Left ventricle myocardium inferior (tissue), 1 donor: Measurements from ENCODE around the gene RANBP1. TPM values are rescaled to one million over a fixed set of nuclear protein-coding genes. Genes with fewer than 3 reads are reported as not detected.

ENCODE experiments used
- DNase-seq: peaks from one replicate; pipeline ENCODE4 v3.0.0-alpha.2; 2020
- H3K27ac ChIP-seq: fragments of 200-600 bp; replicated peaks from 2 replicates; pipeline ENCODE4 v1.8.0; 2021
- H3K27me3 ChIP-seq: fragments of 200-600 bp; 2 replicates; pipeline ENCODE4 v1.8.0; 2021; ENCODE audit warnings: low read depth
- H3K36me3 ChIP-seq: fragments of 200-600 bp; 2 replicates; pipeline ENCODE4 v1.8.0; 2021
- H3K4me1 ChIP-seq: fragments of 200-600 bp; 2 replicates; pipeline ENCODE4 v1.8.0; 2021
- H3K4me3 ChIP-seq: fragments of 200-600 bp; 2 replicates; pipeline ENCODE4 v1.8.0; 2021; ENCODE audit warnings: mild to moderate bottlenecking, moderate library complexity
- H3K9me3 ChIP-seq: fragments of 200-600 bp; replicated peaks from 2 replicates; pipeline ENCODE4 v1.8.0; 2021
- CTCF ChIP-seq: fragments of 200-600 bp; IDR thresholded peaks from 2 replicates; pipeline ENCODE4 v1.8.0; 2021; ENCODE audit warnings: antibody characterized with exemption, mild to moderate bottlenecking, borderline replicate concordance
- intact Hi-C: fragments of 100-400 bp; cut with micrococcal nuclease; formaldehyde crosslinking; loops from one replicate; pipeline ENCODE4 v1.11.0; 2022
- total RNA-seq: library from RNA; stranded (reverse); fragmentation: NEBNext Ultra II Directional; extraction: Animal tissue kit (Norgen Biotek cat#: 25700); gene quantifications from one replicate; pipeline ENCODE4 v1.2.1, GENCODE V29; 2021
- donor health status: DM: no; HTN: yes; CAD: no; lungs with severe emphysema.

The RANBP1 gene
- total RNA-seq, 1 donor from 2014 or later: 39.6 TPM

GRCh38 chr22:20071524-20071972 is 44.4 kb upstream of the RANBP1 start:
- Histone ChIP-seq H3K9me3 (no peaks in the 10 kb centered on the region), H3K27ac (no peak overlapping the region), H3K36me3 (no peaks in the 10 kb centered on the region), H3K27me3 (no peaks in the 10 kb centered on the region), H3K4me1 (no peaks in the 10 kb centered on the region), H3K4me3 (no peak overlapping the region)
- intact Hi-C loops: no loop called here
- DNase-seq: no peak
- no peak for TF ChIP-seq CTCF

- H3K4me1 ChIP-seq: peaks cover 21% of the 10 kb centered on the region
- DNase-seq: no peak
- intact Hi-C loops: no loop called here
- no peaks in the 10 kb centered on the region for H3K9me3 ChIP-seq
- no peak overlapping the region for H3K4me3 ChIP-seq
- no peak for TF ChIP-seq CTCF
- no peak overlapping the region for H3K27ac ChIP-seq
- H3K27me3 ChIP-seq: no peaks in the 10 kb centered on the region
- H3K36me3 ChIP-seq: no peaks in the 10 kb centered on the region
These were observed 39.2 kb upstream of the RANBP1 start for GRCh38 chr22:20076627-20077172.

- Histone ChIP-seq H3K27me3 (no peaks in the 10 kb centered on the region), H3K27ac (peak within 1 kb of the TSS; percentile 96), H3K4me1 (peaks cover 53% of the 10 kb centered on the region), H3K36me3 (no peaks in the 10 kb centered on the region), H3K4me3 (peak within 1 kb of the TSS; percentile 93), H3K9me3 (no peaks in the 10 kb centered on the region)
- intact Hi-C loops: no loop called here
- TF ChIP-seq CTCF: no peak
- DNase-seq: peak; percentile 94
These were observed 36.0 kb upstream of the RANBP1 start, which contains the start of gene DGCR8 for GRCh38 chr22:20079745-20080444. DGCR8 (plus strand) TSS chr22:20080241; CDS start chr22:20085964, 5,723 bp downstream.

GRCh38 chr22:20080445-20080775 is 35.5 kb upstream of the RANBP1 start:
- Histone ChIP-seq H3K27ac (peak overlapping the region; percentile 96), H3K9me3 (no peaks in the 10 kb centered on the region), H3K36me3 (no peaks in the 10 kb centered on the region), H3K4me3 (peak overlapping the region; percentile 93), H3K27me3 (no peaks in the 10 kb centered on the region), H3K4me1 (peaks cover 58% of the 10 kb centered on the region)
- peak; percentile 68 for DNase-seq
- intact Hi-C loops: no loop called here
- TF ChIP-seq CTCF: no peak

GRCh38 chr22:20080776-20081654 is 34.9 kb upstream of the RANBP1 start:
- Histone ChIP-seq H3K36me3 (peaks cover 6% of the 10 kb centered on the region), H3K27me3 (no peaks in the 10 kb centered on the region), H3K9me3 (no peaks in the 10 kb centered on the region), H3K4me1 (peaks cover 64% of the 10 kb centered on the region), H3K27ac (peak overlapping the region; percentile 96), H3K4me3 (peak overlapping the region; percentile 93)
- intact Hi-C loops: no loop called here
- TF ChIP-seq CTCF: no peak
- DNase-seq: no peak
